ENCODE data around the gene EIF4A3.

The EIF4A3 gene

GRCh38 chr17:80089762-80090161 lies 57.2 kb downstream of the EIF4A3 start:
- H3K4me2 ChIP-seq (ENCODE audit: insufficient read depth, low read length), result no peak overlapping the region
- H4K20me1 ChIP-seq (ENCODE audit: insufficient read depth, low read length), result no peaks in the 10 kb centered on the region
- no peak overlapping the region for H2AFZ ChIP-seq (ENCODE audit: low read depth, low read length)
- H3K4me1 ChIP-seq (ENCODE audit: insufficient read depth, low read length), result no peaks in the 10 kb centered on the region
- no peak overlapping the region for H3K27ac ChIP-seq (ENCODE audit: low read length)
- no peak overlapping the region for H3K4me3 ChIP-seq (ENCODE audit: low read depth in 1 of 2, low read length in 2 of 2)
- no peaks in the 10 kb centered on the region for H3K36me3 ChIP-seq (ENCODE audit: insufficient read depth, low read length)
- ATAC-seq (ENCODE audit: insufficient read depth, low read depth) (no peak), DNase-seq (no peak)
- peaks cover 5% of the 10 kb centered on the region for H3K27me3 ChIP-seq (ENCODE audit: insufficient read depth, low read length, poor library complexity)
- H3K9ac ChIP-seq (ENCODE audit: low read depth, low read length), result no peak overlapping the region
- H3K79me2 ChIP-seq (ENCODE audit: insufficient read depth, low read length), result no peaks in the 10 kb centered on the region
- H3K9me3 ChIP-seq (ENCODE audit: insufficient read depth, low read length, severe bottlenecking), result no peaks in the 10 kb centered on the region
- TF ChIP-seq CTCF (IDR thresholded peaks at IDR 0.05; ENCODE audit: borderline replicate concordance, extremely low read depth, low read length, poor library complexity, severe bottlenecking) (no peak), EZH2 (IDR thresholded peaks at IDR 0.05; ENCODE audit: borderline replicate concordance, low read depth, low read length, severe bottlenecking) (no peak)

DNA sequence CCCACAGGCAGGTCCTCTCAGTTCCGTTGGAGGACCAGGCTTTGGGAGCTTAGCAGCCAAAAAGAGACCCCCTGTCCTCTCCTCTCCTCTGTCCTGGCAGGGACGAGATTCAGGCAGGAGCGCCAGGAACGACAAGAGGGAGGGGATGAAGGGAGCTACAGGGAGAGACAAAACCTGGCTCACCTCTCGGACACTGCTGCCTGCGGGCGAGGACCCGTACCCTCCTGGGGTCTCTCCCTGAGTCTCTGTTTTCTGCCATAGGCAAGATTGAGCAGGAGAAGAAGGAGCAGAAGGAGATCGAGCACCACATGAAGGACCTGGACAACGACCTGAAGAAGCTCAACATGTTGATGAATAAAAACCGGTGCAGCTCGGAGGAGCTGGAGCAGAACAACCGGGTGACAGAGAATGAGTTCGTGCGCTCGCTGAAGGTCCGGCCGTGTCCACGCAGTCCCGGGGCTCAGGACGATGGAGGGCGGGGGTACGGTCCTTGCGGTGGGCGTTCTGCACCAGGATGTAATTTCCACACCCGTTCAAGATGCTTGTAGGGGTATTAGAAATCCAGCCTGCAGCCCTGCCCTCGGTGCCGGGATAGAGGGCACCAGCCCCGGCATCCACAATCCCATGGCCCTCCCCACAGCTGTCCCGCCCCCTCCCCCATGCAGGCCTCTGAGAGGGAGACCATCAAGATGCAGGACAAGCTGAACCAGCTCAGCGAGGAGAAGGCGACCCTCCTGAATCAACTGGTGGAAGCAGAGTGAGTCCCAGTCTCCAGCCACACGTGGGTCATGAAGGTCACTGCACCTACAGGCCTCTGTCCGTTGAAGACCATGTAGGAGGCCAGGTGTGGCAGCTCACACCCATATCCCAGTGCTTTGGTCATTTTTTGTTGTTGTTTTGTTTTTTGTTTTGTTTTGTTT lies 59.3 kb downstream of the EIF4A3 start:
- TF ChIP-seq EZH2 (IDR thresholded peaks at IDR 0.05; ENCODE audit: borderline replicate concordance, low read depth, low read length, severe bottlenecking) (no peak), CTCF (IDR thresholded peaks at IDR 0.05; ENCODE audit: borderline replicate concordance, extremely low read depth, low read length, poor library complexity, severe bottlenecking) (no peak)
- Histone ChIP-seq H3K9me3 (ENCODE audit: insufficient read depth, low read length, severe bottlenecking) (no peaks in the 10 kb centered on the region), H3K4me2 (ENCODE audit: insufficient read depth, low read length) (no peak overlapping the region), H3K9ac (ENCODE audit: low read depth, low read length) (no peak overlapping the region), H4K20me1 (ENCODE audit: insufficient read depth, low read length) (no peaks in the 10 kb centered on the region), H2AFZ (ENCODE audit: low read depth, low read length) (no peak overlapping the region), H3K4me1 (ENCODE audit: insufficient read depth, low read length) (peaks cover 4% of the 10 kb centered on the region), H3K27ac (ENCODE audit: low read length) (no peak overlapping the region), H3K36me3 (ENCODE audit: insufficient read depth, low read length) (no peaks in the 10 kb centered on the region), H3K4me3 (ENCODE audit: low read depth in 1 of 2, low read length in 2 of 2) (no peak overlapping the region), H3K27me3 (ENCODE audit: insufficient read depth, low read length, poor library complexity) (peaks cover 5% of the 10 kb centered on the region), H3K79me2 (ENCODE audit: insufficient read depth, low read length) (no peaks in the 10 kb centered on the region)
- ATAC-seq (ENCODE audit: insufficient read depth, low read depth) (no peak), DNase-seq (no peak)

DNA sequence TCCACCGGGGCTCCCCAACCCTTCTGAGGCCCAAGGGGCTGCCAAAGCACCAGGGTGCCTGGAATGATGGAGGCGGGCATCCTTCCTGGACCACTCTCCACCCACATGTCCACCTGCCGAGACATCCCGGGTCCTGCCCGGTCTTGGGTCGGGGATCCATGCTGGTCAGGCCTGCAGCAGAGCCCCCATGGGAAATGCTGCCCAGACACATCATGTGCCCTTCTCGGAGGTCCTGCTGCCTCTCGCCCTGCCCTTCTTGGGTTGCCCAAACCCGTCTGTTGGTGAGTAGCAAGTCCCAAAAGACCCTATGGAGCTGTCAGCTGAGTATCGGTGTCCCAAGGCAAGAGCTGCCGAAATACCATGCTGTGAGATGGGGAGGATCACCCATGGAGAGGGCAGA lies 60.3 kb downstream of the EIF4A3 start:
- no peak for ATAC-seq (ENCODE audit: insufficient read depth, low read depth)
- no peak overlapping the region for H3K27ac ChIP-seq (ENCODE audit: low read length)
- no peak overlapping the region for H3K4me2 ChIP-seq (ENCODE audit: insufficient read depth, low read length)
- no peak overlapping the region for H2AFZ ChIP-seq (ENCODE audit: low read depth, low read length)
- no peaks in the 10 kb centered on the region for H3K9me3 ChIP-seq (ENCODE audit: insufficient read depth, low read length, severe bottlenecking)
- DNase-seq, result no peak
- no peaks in the 10 kb centered on the region for H3K36me3 ChIP-seq (ENCODE audit: insufficient read depth, low read length)
- H4K20me1 ChIP-seq (ENCODE audit: insufficient read depth, low read length), result no peaks in the 10 kb centered on the region
- no peaks in the 10 kb centered on the region for H3K79me2 ChIP-seq (ENCODE audit: insufficient read depth, low read length)
- H3K27me3 ChIP-seq (ENCODE audit: insufficient read depth, low read length, poor library complexity), result peaks cover 5% of the 10 kb centered on the region
- no peak overlapping the region for H3K9ac ChIP-seq (ENCODE audit: low read depth, low read length)
- no peak overlapping the region for H3K4me3 ChIP-seq (ENCODE audit: low read depth in 1 of 2, low read length in 2 of 2)
- peaks cover 8% of the 10 kb centered on the region for H3K4me1 ChIP-seq (ENCODE audit: insufficient read depth, low read length)
- TF ChIP-seq CTCF (IDR thresholded peaks at IDR 0.05; ENCODE audit: borderline replicate concordance, extremely low read depth, low read length, poor library complexity, severe bottlenecking) (no peak), EZH2 (IDR thresholded peaks at IDR 0.05; ENCODE audit: borderline replicate concordance, low read depth, low read length, severe bottlenecking) (no peak)

All from DND-41 (cell line).